Stimulated activated CD8-positive, alpha-beta memory T cell treated with anti-CD3 and anti-CD28 coated beads, Interleukin-12 subunit alpha, Interleukin-12 subunit beta, amount 100 ng/mL, for 4 hours (primary cell): ENCODE results near the gene AARS2.
"Not testable (repeated sequence)": the region's sequence is repeated elsewhere in the genome, so short reads cannot be mapped to it uniquely, and the experiment has no call there.

Experiments
- DNase-seq: peaks from one replicate; pipeline ENCODE4 v3.0.0-alpha.2; 2020; ENCODE audit warnings: low read depth

Gene AARS2

DNA sequence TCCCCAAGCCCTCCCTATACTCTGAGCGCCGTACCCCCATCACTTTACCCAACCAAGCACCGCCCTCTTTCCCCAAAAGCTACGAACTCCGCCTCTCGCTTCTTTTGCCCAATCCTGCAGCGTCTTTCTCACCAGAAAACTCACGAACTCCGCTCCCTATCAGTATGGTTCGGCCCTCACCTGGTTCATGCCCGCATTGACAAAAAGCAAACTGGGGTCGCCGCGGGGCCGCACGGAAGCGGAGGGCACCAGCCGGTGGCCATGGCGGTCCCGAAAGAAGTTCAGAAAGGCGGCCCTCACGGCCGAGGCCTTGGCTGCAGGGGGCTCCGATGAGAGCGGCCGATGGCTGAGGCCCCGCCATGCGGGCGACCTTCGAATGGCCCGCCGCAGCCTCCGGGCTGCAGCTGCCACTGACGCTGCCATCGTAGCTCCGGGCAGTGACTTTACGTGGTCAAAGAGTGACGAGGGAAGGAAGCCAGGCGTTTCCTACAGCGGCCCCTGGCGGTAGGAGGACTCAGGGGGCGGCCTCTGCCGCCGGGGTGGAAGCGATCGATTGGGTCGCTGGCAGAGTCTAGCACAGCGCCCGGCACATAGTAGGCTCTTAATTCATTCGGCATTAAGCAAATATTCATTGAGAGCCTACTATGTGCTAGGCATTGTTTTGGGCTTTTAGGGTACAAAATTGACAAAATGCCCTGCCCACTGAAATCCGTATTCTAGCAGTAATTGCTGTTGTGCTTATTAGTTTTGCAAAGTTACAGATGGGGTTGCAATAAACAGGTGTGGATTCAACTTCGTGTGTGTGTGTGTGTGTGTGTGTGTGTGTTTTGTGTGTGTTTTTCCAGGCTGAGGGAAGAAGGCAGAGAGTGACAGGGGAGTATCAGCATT, at the start of gene AARS2:
Gene AARS2, minus strand, starts transcription at position 447 of the 888 bp plus-strand sequence. Its CDS starts 24 bp downstream, at position 423.
- DNase-seq, result peak; percentile 85

DNA sequence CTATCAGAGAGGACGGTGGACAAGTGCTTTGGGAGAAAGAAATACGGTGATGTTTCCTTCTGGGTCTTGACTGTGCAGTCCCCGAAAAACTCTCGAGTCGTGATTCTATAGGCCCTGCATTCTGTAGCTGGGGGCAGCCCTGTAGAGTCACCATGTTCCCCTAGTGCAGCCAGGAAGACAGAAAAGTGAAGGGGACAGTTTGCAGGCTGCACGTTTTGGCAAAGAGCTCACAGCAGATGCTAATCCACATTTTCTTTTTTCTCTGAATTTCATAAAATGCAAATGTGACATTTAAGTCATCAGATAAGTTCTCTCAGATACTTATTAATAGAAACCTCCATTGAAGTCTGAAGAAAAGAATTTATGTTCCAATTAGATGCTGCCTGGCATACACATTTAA, 48.8 kb upstream of the AARS2 start:
- no peak for DNase-seq

DNA sequence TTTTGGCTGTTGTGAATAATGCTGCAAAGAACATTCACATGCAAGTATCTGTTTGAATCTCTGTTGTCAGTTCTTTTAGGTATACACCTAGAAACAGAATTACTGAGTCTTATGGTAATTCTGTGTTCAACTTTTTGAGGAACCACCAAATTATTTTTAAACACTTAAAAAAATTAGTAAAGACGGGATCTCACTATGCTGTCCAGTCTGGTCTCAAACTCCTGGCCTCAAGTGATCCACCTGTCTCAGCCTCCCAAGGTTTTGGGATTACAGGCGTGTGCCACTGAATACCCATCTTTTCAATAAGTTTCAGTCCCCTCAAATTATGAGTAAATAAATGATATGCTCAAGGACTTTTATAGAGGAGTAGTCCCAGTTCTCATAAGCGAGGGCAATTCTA, 46.8 kb upstream of the AARS2 start:
- no peak for DNase-seq

DNA sequence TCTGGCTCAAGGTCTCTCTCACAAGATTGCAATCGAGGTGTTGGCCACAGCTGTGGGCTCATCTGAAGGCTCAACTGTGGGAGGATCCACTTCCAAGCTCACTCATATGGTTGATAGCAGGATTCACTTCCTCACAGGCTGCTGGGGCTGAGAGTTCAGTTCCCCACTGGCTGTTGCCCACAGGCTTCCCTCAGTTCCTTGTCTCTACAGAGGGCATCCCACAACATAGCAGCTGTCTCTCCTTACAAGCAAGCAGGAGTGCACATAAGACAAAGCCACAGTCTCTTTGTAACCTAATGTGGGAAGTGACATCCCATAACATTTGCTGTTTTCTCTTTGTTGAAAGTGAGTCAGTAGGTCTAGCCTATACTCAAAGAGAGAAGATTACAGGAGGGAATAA, 43.3 kb upstream of the AARS2 start:
- no peak for DNase-seq

DNA sequence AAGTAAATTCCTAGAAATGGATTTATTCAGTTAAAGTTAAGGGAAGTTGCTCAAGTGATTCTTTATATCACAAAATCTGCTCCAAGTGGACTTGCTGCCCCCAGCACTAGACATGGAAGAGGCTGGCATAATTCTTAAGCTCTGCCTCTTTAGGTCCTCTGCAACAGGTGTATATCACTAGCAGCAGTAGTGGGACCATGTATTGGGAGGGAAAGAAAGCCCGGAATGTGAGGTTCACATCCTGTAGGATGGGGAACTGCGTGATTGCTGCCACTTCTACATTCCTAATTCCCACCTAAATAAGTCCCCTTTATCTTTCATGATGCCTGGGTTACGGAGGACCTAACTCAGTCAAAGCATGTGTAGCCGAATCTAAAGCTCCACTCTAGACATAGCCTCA, 42.5 kb upstream of the AARS2 start:
- DNase-seq, result no peak

DNA sequence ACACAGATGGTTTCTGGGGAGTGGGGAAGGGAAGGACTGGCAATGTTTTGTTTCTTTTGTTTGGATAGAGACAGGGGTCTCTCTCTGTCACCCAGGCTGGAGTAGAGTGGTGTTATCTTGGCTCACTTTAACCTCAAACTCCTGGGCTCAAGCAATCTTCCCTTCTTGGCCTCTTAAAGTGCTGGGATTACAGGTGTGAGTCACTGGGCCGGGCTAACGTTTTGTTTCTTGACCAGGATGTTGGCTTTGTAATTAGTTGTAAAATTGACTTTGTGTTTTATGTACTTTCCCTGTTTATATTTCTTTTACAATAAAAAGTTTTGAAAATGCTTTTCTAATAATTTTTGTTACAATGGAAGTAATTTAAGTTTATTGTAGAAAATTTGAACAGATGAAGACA, 40.2 kb upstream of the AARS2 start:
- DNase-seq, result no peak

DNA sequence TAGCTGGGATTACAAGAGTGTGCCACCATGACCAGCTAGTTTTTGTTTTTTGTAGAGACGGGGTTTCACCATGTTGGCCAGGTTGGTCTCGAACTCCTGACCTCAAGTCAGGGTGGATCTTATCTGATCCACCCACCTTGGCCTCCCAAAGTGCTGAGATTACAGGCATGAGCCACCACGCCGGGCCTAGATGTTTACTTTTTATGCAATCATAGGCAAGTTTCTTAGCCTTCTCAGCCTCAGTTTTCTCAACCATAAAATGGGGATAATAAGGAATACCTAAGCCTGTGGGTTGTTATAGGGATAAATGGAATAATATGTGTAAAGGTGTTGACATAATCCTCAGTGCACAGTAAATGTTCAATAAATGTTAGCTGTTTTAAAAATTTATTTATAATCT, 39.1 kb upstream of the AARS2 start:
- no peak for DNase-seq

DNA sequence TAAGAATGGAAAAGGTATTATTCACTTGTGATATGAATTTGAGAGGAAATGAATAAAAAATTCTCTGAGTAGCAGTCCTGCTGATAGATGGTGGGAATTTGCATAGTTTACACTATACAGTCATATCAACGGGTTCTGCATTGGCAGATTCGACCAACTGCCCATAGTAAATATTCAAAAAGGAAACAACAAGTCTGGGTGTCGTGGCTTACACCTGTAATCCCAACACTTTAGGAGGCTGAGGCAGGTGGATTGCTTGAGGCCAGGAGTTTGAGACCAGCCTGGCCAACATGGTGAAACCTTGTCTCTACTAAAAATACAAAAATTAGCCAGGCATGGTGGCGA, 37.5 kb upstream of the AARS2 start:
- DNase-seq, result not testable (repeated sequence)

DNA sequence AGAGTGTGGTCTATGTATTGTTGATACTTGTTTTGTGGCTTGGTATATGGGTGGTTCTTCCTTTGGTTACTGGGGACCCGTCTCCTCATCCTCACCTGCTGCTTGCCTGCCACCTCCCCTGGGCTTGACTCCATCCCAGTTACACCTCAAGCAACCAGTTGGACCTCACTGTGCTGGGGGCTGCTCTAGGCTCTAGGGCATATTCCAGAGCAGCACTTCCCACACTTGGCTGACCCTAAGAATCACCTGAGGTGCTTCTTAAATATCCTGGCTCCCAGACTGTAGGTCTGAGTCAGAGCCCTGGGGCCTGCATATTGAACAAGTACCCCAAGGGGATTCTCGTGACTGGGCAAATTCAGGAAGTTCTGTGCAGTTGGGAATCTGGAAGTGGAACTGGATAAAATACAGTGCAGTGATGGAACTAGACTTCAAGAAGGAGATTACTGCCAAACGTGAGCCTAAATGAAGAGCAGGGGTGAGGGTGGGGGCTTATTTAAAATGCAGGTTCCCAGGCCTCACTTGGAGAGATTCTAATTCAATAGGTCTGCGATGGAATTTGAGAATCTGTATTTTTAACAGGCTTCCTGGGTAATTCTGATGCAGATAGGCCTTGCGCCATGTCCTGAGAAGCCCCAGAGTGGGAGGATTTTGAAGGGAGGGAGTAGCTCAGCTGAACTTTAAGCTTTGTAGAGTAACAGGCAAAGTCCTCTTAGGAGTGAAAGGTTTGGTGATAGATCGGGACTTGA, 36.9 kb upstream of the AARS2 start:
- no peak for DNase-seq

DNA sequence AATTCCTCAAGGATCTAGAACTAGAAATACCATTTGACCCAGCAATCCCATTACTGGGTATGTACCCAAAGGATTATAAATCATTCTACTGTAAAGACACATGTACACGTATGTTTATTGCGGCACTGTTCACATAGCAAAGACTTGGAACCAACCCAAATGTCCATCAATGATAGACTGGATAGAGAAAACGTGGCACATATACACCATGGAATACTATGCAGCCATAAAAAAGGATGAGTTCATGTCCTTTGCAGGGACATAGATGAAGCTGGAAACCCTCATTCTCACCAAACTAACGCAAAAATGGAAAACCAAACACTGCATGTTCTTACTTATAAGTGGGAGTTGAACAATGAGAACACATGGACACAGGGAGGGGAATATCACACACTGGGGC, 33.7 kb upstream of the AARS2 start:
- DNase-seq, result not testable (repeated sequence)

DNA sequence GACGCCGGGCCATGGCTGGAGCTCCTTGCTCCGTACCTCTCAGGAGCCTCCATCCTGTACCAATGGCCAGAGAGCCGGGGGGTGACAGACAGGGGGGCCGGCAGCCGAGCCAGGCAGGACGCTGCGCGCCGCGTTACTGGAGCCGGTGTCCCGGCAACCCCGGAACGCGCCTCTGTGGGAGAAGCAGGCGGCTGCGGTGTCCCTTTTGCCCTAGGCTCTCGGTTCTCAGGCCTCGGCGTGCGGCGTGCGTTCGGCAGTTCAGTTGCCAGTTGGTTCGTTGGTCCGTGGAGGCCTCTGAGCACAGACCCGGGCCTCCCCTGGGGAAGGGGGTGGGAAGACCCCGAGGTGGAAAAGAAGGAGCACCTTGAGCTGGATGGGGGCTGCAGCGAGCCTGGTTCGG, 29.3 kb upstream of the AARS2 start, which contains the start of gene SPATS1:
Gene SPATS1, plus strand, starts transcription at position 162 of the 400 bp plus-strand sequence. CDS start 446 bp downstream, outside the sequence.
- DNase-seq, result no peak

DNA sequence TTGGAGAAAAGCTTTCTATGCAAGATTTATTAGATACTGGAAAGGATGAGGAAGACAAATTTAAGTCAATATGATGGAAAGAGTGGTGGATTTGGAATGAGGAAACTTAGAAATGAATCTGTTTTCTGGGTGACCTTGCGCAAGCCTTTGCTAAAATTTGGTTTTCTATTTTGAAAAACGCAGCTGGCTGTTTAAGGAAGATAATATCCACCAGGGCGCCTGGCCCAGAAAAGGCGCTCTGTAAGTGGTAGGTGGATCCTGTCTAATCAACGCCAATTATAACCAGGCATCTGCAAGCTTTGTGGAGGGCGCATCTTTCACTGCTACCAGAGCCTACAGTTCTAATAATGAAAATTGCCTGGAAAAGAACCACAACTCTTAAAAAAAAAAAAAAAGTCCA, 28.9 kb upstream of the AARS2 start:
- DNase-seq, result no peak

DNA sequence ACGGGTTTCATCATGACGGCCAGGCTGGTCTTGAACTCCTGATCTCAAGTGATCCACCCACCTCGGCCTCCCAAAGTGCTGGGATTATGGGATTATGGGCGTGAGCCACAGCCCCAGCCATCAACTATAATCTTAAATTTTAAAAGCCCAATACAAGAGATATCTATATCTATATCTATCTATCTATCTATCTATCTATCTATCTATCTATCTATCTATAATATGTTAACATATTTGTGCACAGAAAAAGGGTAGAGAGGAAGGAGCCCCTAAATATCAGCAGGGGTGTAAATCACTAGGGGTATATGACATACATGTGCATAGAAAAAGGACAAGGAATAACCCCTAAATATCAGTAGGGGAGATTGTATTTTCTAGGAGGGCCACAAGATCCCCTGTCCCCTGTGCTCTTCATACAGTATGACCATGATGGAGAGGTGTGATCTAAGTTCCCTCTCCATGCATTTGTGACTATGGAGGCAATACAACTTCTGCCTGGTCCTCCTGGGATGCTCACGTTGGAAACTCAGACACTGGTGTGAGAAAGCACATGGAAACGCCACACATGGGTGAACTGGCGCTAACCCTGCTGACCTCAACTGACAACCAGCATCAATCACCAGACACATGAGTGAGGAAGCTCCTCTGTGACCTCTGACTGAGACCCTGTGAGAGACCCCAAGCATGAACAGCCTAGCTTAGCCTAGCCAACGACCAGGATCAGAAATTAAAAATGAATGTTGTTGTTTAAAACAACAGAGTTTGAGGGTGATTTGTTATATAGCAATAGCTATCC, 28.1 kb upstream of the AARS2 start:
- no peak for DNase-seq

DNA sequence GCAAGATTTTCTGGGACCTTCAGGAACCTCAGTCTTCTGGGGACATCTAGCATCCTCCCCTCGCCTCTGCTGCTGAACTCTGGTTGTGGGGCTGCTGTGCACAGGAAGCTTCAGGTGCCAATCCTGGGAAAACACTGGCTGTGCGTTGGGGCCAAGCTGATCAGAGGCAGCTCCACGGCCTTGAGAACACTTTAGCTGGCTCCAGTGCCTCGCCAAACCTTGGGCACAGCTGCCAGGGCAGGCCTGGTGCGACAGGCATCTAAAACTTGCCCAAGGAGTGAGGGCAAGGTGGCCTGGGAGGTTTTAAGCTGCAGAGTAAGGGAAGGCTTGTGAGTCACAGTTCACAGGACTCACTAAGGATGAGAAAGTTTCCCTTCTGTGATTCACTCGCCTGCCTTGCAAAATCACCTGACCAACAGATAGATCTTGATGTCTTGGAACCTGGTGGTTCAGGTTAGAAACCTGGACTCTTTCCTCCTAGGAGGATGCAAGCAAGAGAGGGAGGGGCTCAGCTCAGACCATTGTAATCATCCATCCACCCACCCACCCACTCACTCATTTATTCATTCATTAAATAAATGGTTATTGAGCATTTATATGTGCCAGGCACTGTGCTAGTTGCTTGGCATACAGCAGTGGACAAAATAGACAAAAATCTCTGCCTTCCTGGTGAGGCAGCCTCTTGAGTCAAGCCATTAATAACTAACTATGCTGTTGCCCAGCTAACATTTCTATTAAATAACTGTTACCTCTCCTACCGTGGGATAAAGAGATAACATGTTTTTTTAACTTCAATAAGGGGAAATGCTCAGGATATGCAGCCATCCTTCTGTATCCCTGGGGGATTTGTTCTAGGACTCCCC, 26.8 kb upstream of the AARS2 start:
- no peak for DNase-seq

DNA sequence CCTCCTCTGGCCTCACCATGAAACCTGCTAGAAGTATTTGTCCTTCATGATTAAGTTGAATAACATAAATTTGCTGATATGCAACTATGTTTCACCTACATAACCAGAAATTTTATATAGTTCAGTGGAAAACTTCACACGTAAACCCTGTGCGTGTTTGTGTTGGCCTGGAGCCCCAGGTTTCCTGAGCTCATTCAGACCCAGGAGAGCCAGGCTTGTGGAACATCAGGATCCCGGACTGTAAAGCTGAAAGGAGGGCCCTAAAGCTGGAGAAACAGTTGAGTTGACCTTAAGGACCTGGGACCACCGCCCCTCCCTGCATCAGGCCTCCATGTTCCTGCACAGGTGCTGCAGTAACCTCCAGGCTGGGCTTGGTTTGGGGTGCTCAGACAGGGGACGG, 26.2 kb upstream of the AARS2 start:
- no peak for DNase-seq

DNA sequence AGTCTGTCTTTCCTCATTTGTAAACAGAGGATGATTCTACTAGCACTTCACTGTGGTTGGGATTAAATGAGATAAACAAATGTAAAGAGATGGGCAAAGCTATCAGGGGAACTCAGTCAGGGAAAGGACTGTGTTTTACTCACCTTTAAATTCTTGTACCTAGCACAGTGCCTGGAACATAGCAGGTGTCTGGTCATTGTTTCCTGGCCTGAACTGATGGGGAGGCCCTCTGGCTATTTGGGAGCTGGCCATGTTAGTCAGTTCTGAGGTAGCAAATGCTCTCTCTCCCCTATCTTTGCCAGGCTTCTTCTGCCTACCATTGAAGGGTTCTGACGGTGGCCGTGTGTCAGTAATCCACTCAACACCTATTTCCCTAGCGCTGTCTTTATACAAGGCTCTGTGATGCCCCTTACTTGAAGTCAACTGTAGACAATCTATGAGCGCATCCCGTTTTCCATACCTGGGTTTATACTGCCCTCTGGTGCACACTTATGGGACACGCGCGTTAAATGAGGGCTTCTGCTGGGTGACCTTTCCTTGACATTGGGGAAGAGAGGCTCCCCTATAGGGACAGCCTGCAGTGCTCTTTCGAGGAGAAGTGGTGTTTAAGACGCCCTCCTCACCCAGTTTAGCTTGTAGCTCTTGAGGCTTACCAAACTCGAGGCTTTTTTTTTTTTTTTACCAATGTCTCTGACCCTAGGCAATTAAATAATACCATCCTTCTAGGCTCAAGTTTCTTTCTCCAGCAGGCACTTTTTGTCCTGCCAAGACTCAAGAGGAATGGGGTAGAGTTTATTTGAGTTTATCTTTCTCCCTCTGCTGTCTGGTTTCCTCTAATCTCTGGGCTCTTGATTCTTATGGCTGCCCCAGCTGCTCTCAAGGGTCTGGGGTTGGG, 25.3 kb upstream of the AARS2 start:
- DNase-seq, result peak; percentile 22

DNA sequence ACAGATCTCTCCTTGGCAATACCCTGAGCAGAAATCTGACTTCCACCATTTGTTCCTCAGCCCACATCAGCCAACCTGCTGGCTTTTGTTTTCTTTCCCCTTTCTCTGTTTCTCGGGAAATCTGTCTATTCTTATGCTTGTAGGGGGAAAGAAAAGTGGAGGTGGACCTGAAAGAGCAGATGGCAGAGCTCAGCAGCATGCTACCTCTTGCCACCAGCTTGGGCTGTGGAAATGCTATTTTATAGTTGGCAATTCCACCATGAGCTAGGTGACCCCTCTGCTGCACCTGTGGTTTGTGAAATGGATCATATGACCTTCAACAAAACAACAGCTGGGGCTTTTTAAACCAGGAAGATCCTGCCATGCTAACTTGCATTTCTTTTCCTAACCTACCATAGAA, 22.5 kb upstream of the AARS2 start:
- no peak for DNase-seq

DNA sequence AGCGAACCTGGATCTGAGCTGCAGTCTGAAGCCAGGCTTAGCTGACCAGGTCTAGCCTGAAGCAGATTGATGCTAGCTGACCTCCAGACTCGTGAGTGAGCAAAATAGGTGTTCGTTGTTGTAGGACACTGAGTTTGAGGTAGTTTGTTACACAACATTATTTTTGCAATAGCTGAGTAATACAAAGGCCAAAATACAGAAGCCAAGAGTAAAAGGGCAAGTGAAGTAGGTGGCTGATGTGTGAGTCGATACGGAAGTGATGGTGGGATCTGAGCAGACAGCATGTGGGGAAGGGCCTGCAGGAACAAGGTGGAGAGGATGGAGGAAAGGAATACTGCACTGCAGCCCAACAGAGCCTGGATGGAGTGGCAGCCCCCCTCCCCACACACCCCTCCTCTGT, 20.8 kb upstream of the AARS2 start:
- DNase-seq, result no peak

DNA sequence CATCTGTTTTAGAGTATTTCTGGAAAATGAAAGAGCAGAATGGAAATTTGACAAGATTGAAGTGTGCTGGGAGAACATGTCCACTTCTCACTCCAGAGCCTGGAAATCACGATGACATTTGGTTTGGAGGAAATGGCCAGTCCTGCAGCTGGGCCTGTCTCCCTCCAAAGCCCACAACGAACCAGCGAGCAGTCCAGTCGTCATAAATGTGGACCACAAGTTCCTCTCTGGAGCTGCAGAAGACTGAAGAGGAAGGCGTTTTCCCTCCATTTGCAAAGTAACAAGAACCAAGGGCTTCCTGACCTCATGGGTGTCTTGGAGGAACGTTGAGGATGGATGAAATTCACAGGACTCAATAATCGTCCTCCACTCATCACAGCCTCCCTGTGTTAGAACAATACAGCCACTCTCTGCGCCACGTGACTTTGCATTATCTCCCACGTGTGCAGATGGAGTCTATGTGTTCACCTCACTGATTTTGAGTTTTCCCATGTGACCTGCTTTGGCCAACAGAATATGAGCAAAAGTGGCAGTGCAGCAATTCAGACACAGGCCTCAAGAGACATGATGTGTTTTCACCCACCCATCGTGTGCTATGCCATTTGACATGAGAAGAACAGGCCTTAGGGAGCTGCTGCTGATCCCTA, 20.2 kb upstream of the AARS2 start:
- no peak for DNase-seq

DNA sequence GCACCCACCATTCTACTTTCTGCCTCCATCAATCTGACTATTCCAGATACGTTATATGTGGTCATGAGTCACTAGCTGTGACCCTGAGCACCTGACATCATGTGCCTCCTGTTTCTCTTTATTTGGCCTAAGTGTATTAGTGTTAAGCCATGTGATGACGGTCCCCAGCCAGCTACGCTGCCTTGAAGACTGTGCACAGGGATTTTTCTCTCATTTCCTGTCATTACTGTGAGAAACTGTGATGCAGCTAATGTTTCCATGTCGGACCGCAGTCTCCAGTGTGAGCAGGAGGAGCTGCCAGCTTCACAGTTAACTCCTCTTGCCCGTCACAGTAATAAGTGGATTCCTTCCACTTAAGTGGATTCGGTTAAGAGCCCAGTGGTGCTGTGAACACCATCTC, 19.4 kb upstream of the AARS2 start:
- DNase-seq, result no peak
